GF-D8 (cell line): ENCODE measurements around the gene FHIT.
"Not testable (repeated sequence)": the region's sequence is repeated elsewhere in the genome, so short reads cannot be mapped to it uniquely, and the experiment has no call there.

Experiments used
- DNase-seq: peaks from one replicate; lab custom pipeline; 2025; lab: John Stamatoyannopoulos, UW

Gene FHIT

GRCh38 chr3:61111825-61112224 lies 139.4 kb downstream of the FHIT start:
- no peak for DNase-seq

GRCh38 chr3:61110576-61110975 lies 140.7 kb downstream of the FHIT start:
- DNase-seq = no peak

GRCh38 chr3:61108247-61109019 lies 142.8 kb downstream of the FHIT start:
- no peak for DNase-seq

DNA sequence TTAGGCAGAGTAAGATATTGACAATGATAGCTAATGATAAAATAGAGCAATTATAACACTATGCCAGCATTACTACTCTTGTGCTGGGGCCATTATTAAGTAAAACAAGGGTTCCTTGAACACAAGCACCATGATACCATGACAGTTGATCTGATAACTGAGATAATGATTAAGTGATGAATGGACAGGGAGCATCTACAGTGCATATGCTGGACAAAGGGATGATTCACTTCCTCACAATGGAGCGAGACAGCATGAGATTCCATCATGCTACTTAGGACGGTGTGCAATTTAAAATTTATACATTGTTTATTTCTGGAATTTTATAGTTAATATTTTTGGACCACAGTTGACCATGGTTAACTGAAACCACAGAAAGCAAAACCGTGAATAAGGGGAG lies 156.6 kb downstream of the FHIT start:
- DNase-seq = no peak

GRCh38 chr3:61093364-61093763 lies 157.9 kb downstream of the FHIT start:
- no peak for DNase-seq

GRCh38 chr3:61092870-61093269 lies 158.4 kb downstream of the FHIT start:
- DNase-seq = no peak

DNA sequence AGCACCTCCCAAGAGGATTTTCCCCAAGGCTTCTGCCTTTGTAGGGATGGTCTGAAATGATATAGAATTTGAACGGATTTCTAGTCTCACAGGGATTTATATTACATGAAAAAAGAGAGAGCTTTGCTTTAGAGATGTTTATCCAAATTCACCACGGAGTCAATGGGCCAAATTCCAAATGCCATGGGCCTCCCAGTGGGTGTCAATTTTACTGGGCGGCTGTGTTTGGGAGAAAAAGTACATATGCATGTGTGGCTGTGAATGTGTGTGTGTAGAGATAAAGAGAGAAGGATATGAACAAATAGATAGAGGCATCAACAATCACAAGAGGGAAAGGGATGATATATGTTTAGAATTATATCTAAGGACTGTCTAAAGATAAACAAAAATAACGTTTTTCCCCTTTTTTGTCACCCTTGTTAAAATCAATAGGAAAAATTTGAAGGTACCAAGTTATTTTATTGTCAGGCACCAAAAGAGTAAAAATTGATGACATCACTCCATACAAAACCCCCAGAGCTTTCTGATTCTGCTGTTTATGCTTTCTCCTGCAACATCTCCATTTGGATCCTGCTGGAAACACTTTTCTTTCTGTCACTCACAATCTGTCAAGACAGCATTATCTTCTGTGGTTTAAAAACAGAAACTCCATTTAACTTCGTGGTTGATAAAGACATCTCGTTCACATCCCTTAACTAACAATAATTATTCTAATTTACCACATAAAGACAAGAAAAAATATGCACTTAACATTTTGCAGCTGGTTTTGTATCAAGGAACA lies 160.7 kb downstream of the FHIT start:
- no peak for DNase-seq

DNA sequence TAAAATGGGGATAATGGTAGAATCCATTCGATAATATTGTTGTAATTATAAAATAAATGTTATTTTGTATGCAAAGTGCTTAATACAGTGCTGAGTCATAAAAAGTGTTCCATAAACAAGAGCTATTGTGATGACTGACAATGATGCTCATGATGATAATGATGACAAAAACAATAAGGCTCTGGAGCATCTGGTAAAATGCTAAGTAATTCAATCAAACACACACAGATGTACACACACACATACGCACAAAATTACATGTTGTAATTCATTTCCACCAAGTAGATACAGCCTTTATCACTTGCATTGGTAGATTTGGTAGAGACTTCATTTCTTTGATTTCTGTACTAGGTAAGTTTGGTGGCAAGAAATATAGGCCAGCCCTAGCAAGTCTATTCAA lies 163.8 kb downstream of the FHIT start:
- DNase-seq = no peak

DNA sequence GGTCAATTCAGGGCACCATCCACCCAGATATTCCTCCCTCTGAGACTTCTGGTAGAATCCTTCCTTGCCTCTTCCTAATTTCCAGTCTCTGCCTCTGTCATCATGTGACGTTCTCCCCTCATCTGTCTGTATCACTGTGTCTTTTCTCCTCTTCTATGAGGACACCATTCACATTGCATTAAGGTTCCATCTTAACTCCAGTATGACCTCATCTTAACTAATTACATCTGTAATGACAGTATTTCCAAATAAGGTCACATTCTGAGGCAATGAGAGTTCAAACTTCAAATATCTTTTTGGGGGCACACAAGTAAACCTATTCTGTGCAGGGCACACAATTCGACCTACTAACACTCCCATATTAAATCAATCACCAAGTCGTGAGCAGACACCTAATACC lies 169.7 kb downstream of the FHIT start:
- no peak for DNase-seq

- no peak for DNase-seq
Measured at GRCh38 chr3:61080737-61081445, 170.4 kb downstream of the FHIT start.

GRCh38 chr3:61078048-61078752 lies 173.1 kb downstream of the FHIT start:
- no peak for DNase-seq

DNA sequence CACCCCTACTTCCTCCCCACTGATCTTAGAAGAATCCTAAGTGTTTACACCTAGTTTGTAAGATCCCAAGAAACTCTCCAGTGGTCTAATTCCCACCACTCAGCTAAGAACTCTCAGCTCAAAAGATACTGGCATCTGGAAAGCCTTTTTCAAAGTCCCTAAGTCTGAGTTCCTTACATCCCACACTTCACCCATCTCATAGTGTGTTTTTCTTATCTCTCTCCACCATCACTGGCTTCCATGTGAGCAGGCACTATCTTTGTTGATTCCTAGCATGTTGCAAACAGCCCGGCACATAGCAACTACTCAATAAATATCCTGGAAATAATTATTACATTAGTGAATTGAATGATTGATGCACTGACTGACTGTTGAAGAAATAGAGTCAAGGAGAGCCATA lies 173.7 kb downstream of the FHIT start:
- no peak for DNase-seq

DNA sequence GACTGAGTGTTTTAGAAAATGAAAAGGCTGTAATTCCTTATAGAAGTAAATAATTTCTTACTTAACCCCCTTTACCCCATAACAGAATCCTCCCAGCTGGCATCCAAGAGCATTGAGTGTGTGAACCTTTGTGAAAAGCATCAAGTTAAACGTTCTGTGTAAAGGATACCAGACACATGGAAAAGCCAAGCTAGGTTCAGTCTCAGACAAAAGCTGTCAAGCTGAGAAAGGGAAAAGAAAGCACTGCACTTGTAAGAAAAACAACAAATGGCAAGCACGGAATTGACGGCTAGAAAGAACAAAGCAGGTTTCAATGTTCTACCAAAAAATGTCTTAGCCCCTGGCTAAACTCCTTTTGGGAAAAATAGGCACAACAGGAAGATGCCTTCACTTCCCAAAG lies 176.5 kb downstream of the FHIT start:
- no peak for DNase-seq

DNA sequence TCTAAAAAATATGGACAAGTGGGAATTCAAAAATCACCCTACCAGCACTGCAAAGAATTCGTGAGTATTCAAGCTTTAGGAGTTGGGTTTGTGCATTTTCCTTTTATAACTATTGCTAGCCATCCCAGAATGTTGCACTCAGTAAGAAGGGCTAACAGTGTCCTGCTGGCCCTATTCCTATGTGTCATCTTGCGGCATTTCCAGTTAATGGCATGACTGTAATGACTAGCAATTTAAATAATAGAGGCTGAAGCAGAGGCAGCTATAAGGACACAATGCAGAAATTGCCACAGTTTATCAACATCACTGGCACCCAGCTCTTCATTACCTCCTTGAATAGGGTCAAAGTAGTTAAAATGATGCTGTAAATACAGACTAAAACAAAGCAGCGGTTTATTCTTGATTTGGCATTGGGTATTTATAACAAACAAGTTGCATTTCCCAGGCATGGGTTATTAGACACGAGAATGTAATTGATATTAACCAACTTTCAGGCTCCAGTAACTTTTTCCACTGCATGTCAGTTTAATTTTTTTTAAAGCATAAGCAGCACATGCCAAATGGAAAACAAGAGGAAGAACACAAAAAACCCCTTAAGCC lies 177.6 kb downstream of the FHIT start:
- DNase-seq = no peak

GRCh38 chr3:61068084-61068483 lies 183.2 kb downstream of the FHIT start:
- no peak for DNase-seq

DNA sequence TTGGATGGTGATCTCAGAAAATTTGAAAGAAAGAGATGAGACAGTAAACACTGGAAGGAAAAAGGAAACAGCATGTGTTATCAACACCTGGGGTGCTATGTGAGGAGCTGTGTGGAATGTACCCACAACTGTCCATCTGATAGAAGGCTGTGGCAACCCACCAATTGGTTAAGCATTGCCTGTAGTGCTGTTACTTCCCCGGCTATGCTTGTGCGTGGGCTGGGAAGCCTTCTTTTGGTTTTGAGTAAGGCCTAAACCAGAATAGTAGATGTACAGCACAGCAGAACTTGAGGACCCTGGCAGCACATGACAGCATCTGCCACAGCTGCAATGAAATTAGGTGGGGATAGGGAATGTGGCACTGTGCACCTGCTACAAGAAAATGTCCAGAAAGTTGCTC lies 184.5 kb downstream of the FHIT start:
- no peak for DNase-seq

GRCh38 chr3:61066222-61066621 lies 185.0 kb downstream of the FHIT start:
- not testable (repeated sequence) for DNase-seq

GRCh38 chr3:61065451-61066011 lies 185.7 kb downstream of the FHIT start:
- no peak for DNase-seq

GRCh38 chr3:61061092-61061723 lies 190.0 kb downstream of the FHIT start:
- DNase-seq = no peak

GRCh38 chr3:61060411-61060861 lies 190.8 kb downstream of the FHIT start:
- no peak for DNase-seq

DNA sequence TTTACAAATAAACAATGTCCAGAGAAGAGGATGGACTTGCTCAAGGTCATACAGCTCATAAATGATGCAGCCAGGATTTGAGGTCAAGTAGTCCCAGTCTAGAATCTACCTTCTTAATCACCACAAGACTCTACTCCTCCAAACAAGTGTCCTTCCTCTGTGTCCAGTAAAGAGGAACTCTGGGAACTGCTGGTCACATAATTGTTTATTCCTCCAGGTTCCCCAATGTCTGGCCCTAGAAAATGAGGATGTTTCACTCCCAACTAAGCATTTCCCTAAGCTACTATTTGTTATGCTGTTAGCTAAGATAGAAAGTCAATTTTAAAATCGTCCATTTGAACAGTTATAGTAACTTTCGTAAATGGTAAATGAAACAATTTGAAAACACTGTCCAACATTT lies 192.4 kb downstream of the FHIT start:
- DNase-seq = no peak
